Right lobe of liver (tissue), 6 donors: ENCODE results near the gene C7orf25. TPM values are rescaled to one million over a fixed set of nuclear protein-coding genes. Genes with fewer than 3 reads are reported as not detected.

Source experiments
- ATAC-seq, 4 donors: fragments of 200-7000 bp; cut with Tn5 transposase; one replicate each; pipeline ENCODE4 v1.9.1; 2020; ENCODE audit warnings: mild to moderate bottlenecking in 4 of 4, moderate library complexity in 4 of 4
- DNase-seq, 3 donors: peaks; one replicate each; pipeline ENCODE4 v3.0.0-alpha.2; 2020
- H3K27ac ChIP-seq, 3 donors: fragments of 200-600 bp; one replicate each; pipeline ENCODE4 v1.8.0; 2022
- H3K27me3 ChIP-seq, 2 donors: fragments of 200-600 bp; one replicate each; pipeline ENCODE4 v1.8.0; 2022
- H3K36me3 ChIP-seq, 4 donors: fragments of 200-600 bp; sonication (generic) in 1 of 4; one replicate each; pipeline versions ENCODE4 v1.5.1 to v1.8.0; 2017 to 2022; ENCODE audit warnings: control low read depth in 1 of 4
- H3K4me1 ChIP-seq, 4 donors: fragments of 200-600 bp; sonication (generic) in 1 of 4; one replicate each; pipeline versions ENCODE4 v1.5.1 to v1.8.0; 2017 to 2022; ENCODE audit warnings: control low read depth in 1 of 4
- H3K4me3 ChIP-seq, 3 donors: fragments of 200-600 bp; one replicate each; pipeline ENCODE4 v1.8.0; 2022
- H3K9me3 ChIP-seq, 4 donors: fragments of 200-600 bp; sonication (generic) in 1 of 4; one replicate each; pipeline versions ENCODE4 v1.5.1 to v1.8.0; 2017 to 2022; ENCODE audit warnings: control low read depth in 1 of 4
- POLR2A ChIP-seq: fragments of 450-650 bp; IDR thresholded peaks from one replicate; pipeline ENCODE4 v1.6.1; 2017; ENCODE audit warnings: antibody characterized with exemption, mild to moderate bottlenecking
- WGBS: methylation state at CpG from one replicate; pipeline ENCODE4 v1.1.6; 2018; ENCODE audit warnings: low coverage, low lambda C conversion rate; ENCODE audit not compliant: insufficient coverage; ENCODE audit errors: missing lambda C conversion rate; 5-methylcytosine and 5-hydroxymethylcytosine counted together
- intact Hi-C, 2 donors: fragments of 100-400 bp; cut with DNase I; formaldehyde crosslinking; loops; one replicate each; pipeline versions ENCODE4 v1.11.2 to v1.14.1; 2022
- long read RNA-seq: library from polyadenylated mRNA; unstranded; transcript quantifications from one replicate; pipeline ENCODE4 v2.0.0, GENCODE V29; 2019
- total RNA-seq, 6 experiments: library from RNA; depleted of rRNA in 2 of 6; stranded (reverse); fragments of >200 nt in 2 of 6; fragmentation: NEBNext Ultra II Directional in 3 of 6; extraction: Animal tissue kit (Norgen Biotek cat#: 25700) in 3 of 6; gene quantifications; one replicate each; pipeline versions ENCODE4 v1.1.0 to v1.2.4, GENCODE V29; 2016 to 2023
- TF ChIP-seq, protein P1 (sequence below), 4 donors: fragments of 200-600 bp in 3 of 4; fragments of 450-650 bp in 1 of 4; IDR thresholded peaks; one replicate each; pipeline versions ENCODE4 v1.5.1 to v1.8.0; 2016 to 2022; ENCODE audit warnings: antibody characterized with exemption in 4 of 4, mild to moderate bottlenecking in 2 of 4
- donor health status: DM: no; HTN: yes; CAD: no.
- donor health status: DM: no; HTN: no; CAD: no.
- donor health status: DM: no; HTN: no; CAD: no.
- donor health status: DM: no; HTN: yes; CAD: no.
- donor health status: DM: no; HTN: yes; CAD: no.

Gene C7orf25
- total RNA-seq: 1 to 10 TPM; 2.4 to 6.7 (median 3.7) TPM
- long read RNA-seq, partial matches to known transcripts: 1 of 6 reads
- long read RNA-seq, other reads (novel, unspliced or antisense): 0 of 6 reads

DNA sequence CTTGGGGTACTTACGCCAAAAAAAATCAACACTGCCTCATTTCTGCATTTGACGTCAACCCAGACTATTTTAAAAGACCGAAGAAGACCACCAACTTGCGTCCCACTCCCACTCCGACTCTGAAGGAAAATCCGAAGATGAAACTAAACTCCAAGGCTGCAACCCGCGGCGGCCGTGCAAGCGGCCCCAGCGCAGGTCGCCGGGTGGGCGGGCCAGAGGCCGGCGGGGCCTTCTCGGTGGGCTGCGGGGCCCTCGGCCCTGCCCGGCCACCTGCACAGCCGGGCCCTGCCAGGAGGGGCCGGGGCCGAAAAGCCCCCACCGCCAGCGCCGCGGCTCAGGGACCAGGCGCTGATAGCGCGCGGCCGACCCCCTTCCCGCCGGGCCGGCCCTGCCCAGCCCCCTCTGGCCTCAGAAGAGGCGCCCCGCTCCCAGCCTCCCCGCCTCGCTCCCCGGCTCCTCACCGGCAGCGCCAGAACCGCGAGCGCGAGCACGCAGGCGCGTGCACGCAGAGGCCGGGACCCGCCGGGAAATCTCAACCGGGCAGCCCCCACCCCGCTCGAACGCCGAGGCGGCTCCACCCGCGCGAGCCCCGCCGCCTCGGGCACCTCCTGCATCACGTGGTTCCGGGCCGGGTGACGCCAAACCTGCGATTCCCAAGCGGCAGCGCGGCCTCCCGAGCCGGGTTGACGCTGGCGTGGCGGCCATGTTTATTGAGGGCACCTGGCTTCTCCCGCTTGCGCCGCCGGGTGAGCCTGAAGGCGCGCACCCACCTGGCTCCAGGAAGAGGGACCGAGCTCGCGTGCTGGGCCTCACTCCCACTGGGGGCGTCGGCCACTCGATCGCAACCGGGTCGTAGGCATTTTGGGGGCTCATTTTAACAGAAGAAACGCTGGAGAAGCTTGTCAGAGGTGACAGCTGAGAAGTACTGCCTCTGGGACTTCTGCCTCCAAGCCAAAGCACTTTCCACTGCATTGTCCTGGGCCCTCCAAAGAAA is at the start of gene C7orf25:
TSS of gene C7orf25 (minus strand) at position 617 of the 994 bp plus-strand sequence. CDS start 1,170 bp downstream, outside the sequence.
- H3K4me3 ChIP-seq: peak within 1 kb of the TSS; percentile 73 to 96 (median 75)
- intact Hi-C loops: no loop called here
- peaks cover 0 to 11% (median 4%) of the 10 kb centered on the region in 4 donors for H3K36me3 ChIP-seq
- TF ChIP-seq, protein P1, sequence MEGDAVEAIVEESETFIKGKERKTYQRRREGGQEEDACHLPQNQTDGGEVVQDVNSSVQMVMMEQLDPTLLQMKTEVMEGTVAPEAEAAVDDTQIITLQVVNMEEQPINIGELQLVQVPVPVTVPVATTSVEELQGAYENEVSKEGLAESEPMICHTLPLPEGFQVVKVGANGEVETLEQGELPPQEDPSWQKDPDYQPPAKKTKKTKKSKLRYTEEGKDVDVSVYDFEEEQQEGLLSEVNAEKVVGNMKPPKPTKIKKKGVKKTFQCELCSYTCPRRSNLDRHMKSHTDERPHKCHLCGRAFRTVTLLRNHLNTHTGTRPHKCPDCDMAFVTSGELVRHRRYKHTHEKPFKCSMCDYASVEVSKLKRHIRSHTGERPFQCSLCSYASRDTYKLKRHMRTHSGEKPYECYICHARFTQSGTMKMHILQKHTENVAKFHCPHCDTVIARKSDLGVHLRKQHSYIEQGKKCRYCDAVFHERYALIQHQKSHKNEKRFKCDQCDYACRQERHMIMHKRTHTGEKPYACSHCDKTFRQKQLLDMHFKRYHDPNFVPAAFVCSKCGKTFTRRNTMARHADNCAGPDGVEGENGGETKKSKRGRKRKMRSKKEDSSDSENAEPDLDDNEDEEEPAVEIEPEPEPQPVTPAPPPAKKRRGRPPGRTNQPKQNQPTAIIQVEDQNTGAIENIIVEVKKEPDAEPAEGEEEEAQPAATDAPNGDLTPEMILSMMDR (IDR thresholded peaks at IDR 0.05): no peak
- peak; percentile 59 for TF ChIP-seq POLR2A
- DNase-seq: peak; percentile 98
- H3K27me3 ChIP-seq: no peaks in the 10 kb centered on the region
- H3K4me1 ChIP-seq: peaks cover 0 to 36% (median 6%) of the 10 kb centered on the region in 4 donors
- no peaks in the 10 kb centered on the region for H3K9me3 ChIP-seq
- ATAC-seq: peak; percentile 94 to 97 (median 96)
- 2% methylated on average over 15 of the region's 95 CpGs for WGBS
- peak within 1 kb of the TSS; percentile 76 to 90 (median 89) for H3K27ac ChIP-seq

DNA sequence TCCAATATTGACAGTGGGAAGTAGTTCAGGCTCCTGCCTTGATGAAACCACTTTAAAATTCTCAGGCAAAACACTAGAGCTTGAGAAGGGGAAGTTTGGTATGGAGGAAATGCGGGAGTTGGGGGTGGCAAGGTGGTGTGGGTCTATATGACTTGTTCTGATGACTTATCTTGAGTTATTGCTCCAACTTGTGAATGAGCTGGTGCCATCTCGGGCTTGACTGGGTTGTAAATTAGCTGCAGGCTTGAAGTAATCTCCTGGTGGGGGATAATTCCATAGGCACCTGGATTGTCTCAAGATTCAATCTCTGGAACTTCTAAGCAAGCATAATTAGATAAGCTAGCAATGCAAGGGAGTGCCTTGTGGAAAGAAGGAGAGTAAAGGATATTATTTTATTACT is 49.3 kb upstream of the C7orf25 start:
- intact Hi-C loops: no loop called here

DNA sequence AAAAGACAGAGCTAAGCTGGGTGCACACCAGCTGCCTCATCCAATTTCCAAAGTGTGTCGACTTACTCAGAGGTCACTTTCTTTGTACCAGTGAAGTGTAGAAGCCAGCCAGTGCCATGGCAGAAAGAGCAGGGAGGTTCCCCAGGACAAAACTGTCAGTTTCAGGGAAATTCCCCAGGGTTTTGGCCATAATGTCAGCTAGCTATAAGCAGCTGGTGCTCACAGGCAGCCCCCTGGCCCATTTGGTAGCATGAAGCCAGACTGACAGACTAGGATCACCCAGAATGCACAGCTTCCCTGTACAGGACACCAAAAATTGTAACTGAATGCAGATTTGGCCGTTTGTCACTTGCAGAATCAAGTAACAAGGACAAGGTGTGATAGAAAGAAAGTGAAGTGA is 48.9 kb upstream of the C7orf25 start:
- H3K36me3 ChIP-seq: no peaks in the 10 kb centered on the region
- WGBS: 7% methylated on average over 1 of the region's 2 CpGs
- no peak for ATAC-seq

More for the DNA sequence above, 49.3 kb upstream of the C7orf25 start:
- ATAC-seq: no peak
- TF ChIP-seq, protein P1 (IDR thresholded peaks at IDR 0.05): no peak
- no peak for TF ChIP-seq POLR2A
- Histone ChIP-seq H3K27ac (no peak overlapping the region), H3K27me3 (no peaks in the 10 kb centered on the region), H3K36me3 (no peaks in the 10 kb centered on the region), H3K4me1 (no peaks in the 10 kb centered on the region), H3K9me3 (no peaks in the 10 kb centered on the region), H3K4me3 (no peak overlapping the region)
- DNase-seq: no peak
- 40% methylated on average over 2 of the region's 2 CpGs for WGBS

DNA sequence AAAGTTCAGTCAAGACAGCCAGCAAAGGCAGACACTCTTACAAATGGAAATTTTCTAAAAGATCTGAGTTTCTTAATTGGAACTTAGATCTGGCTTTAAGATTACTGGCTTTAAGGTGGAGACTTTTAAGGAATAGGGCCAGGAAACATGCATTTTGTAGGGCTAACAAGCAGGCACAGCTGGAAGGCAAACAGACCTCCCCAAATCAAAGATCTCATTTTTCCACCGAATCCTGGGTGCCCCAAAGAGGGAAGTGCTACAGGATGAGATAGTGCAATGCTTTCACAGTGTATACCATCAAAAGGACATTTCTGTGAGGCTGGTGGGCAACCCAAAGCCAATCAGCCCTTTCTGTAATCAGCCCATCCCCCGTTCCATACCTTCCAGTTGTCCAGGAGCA is 47.7 kb upstream of the C7orf25 start:
- no peaks in the 10 kb centered on the region for H3K4me1 ChIP-seq
- DNase-seq (no peak), ATAC-seq (no peak)
- 50% methylated on average over 1 of the region's 2 CpGs for WGBS
- H3K27ac ChIP-seq: no peak overlapping the region
- H3K4me3 ChIP-seq: no peak overlapping the region
- H3K9me3 ChIP-seq: no peaks in the 10 kb centered on the region
- TF ChIP-seq, protein P1 (IDR thresholded peaks at IDR 0.05): no peak
- TF ChIP-seq POLR2A: no peak
- no peaks in the 10 kb centered on the region for H3K36me3 ChIP-seq
- intact Hi-C loops: no loop called here
- H3K27me3 ChIP-seq: no peaks in the 10 kb centered on the region

More for the DNA sequence above, 48.9 kb upstream of the C7orf25 start:
- H3K27ac ChIP-seq: no peak overlapping the region
- intact Hi-C loops: no loop called here
- no peaks in the 10 kb centered on the region for H3K27me3 ChIP-seq
- no peak for TF ChIP-seq POLR2A
- TF ChIP-seq, protein P1 (IDR thresholded peaks at IDR 0.05): no peak
- H3K9me3 ChIP-seq: no peaks in the 10 kb centered on the region
- H3K4me3 ChIP-seq: no peak overlapping the region
- H3K4me1 ChIP-seq: no peaks in the 10 kb centered on the region
- no peak for DNase-seq
